Limb (tissue), 2 donors: ENCODE data around the gene PSMA5.
"Not testable (repeated sequence)": the region's sequence is repeated elsewhere in the genome, so short reads cannot be mapped to it uniquely, and the experiment has no call there.

Source experiments
- DNase-seq, 2 donors: peaks; one replicate each; pipeline ENCODE4 v3.0.0-alpha.2; 2016; ENCODE audit errors: extremely low spot score in 2 of 2

PSMA5 gene

GRCh38 chr1:109433322-109433721, 7.1 kb upstream of the PSMA5 start:
- no peak for DNase-seq

GRCh38 chr1:109432336-109432735, 6.1 kb upstream of the PSMA5 start:
- no peak for DNase-seq

GRCh38 chr1:109427171-109427467, 871 bp upstream of the PSMA5 start:
- DNase-seq = no peak

- no peak for DNase-seq
Measured at GRCh38 chr1:109425391-109426280, 612 bp downstream of the PSMA5 start.

GRCh38 chr1:109423498-109423897, 2.8 kb downstream of the PSMA5 start:
- no peak for DNase-seq

- DNase-seq = no peak
Measured at GRCh38 chr1:109412551-109412950, 13.7 kb downstream of the PSMA5 start.

GRCh38 chr1:109404838-109405237, 21.4 kb downstream of the PSMA5 start:
- DNase-seq = no peak

GRCh38 chr1:109402025-109402424, 24.2 kb downstream of the PSMA5 start:
- DNase-seq = no peak

GRCh38 chr1:109400035-109400655, 26.1 kb downstream of the PSMA5 start:
- no peak for DNase-seq

GRCh38 chr1:109399326-109399957, 26.8 kb downstream of the PSMA5 start:
- DNase-seq = peak in 1 of 2 donors; percentile 79

GRCh38 chr1:109398343-109399225, 27.7 kb downstream of the PSMA5 start:
- DNase-seq = no peak

GRCh38 chr1:109397581-109398342, 28.5 kb downstream of the PSMA5 start, which contains the start of gene SORT1:
TSS of gene SORT1 (minus strand) at chr1:109397918. CDS start at chr1:109397892, 26 bp downstream.
- peak; percentile 92 to 94 for DNase-seq

- peak in 1 of 2 donors; percentile 34 for DNase-seq
Measured at GRCh38 chr1:109396871-109397580, 29.2 kb downstream of the PSMA5 start.

GRCh38 chr1:109396513-109396839, 29.8 kb downstream of the PSMA5 start:
- DNase-seq = no peak

GRCh38 chr1:109395602-109396512, 30.4 kb downstream of the PSMA5 start:
- DNase-seq = no peak

- not testable (repeated sequence) for DNase-seq
Measured at GRCh38 chr1:109395282-109395599, 31.0 kb downstream of the PSMA5 start.

- DNase-seq = no peak
Measured at GRCh38 chr1:109394591-109395281, 31.5 kb downstream of the PSMA5 start.

- DNase-seq = no peak
Measured at GRCh38 chr1:109393617-109394233, 32.5 kb downstream of the PSMA5 start.
